A549 treated with AZD9567 at 1 μM for 4 hours (cell line): Measurements from ENCODE around the gene TSPAN12. TPM values are rescaled to one million over a fixed set of nuclear protein-coding genes. Genes with fewer than 3 reads are reported as not detected.

Experiments used
- total RNA-seq: library from RNA; stranded (reverse); fragments of 200-300 nt; extraction: Qiagen RNA extraction; gene quantifications from 5 replicates; pipeline ENCODE4 v1.2.3, GENCODE V29; 2022; ENCODE audit not compliant: insufficient read depth

The TSPAN12 gene
- total RNA-seq = 0.41 to 0.82 TPM (median 0.70 TPM) in 4 of 5 replicates, not detected in the other

GRCh38 chr7:120857588-120858573 is at the start of gene TSPAN12:
TSS of gene TSPAN12 (minus strand) at chr7:120858144. CDS start at chr7:120856763, 1,381 bp downstream.

Other genes starting within 250 kb of the TSPAN12 start
- gene ING3, start 92.6 kb upstream of the TSPAN12 start, total RNA-seq = 4.3 to 5.9 TPM (median 5.7 TPM) in 5 replicates
- 0.03 to 0.10 TPM in 2 of 5 replicates, not detected in the others for gene CPED1, start 130.6 kb upstream of the TSPAN12 start, total RNA-seq